Keratinocyte (primary cell): Measurements from ENCODE around the gene GRHL3. TPM values are rescaled to one million over a fixed set of nuclear protein-coding genes. Genes with fewer than 3 reads are reported as not detected.

ENCODE experiments used
- DNase-seq: peaks from one replicate; pipeline ENCODE4 v3.0.0-alpha.2; 2011; ENCODE audit warnings: low read depth, missing footprints, low spot score
- FAIRE-seq: peaks from 2 replicates; lab custom pipeline; 2011; peaks lifted over from hg19 to GRCh38; lab: Jason Lieb, UNC
- H2AFZ ChIP-seq: 2 replicates; pipeline ENCODE4 v1.6.0; 2012; ENCODE audit warnings: low read length, control low read depth, inconsistent platforms; ENCODE audit not compliant: control insufficient read depth
- H3K27ac ChIP-seq: 2 replicates; pipeline ENCODE4 v1.5.1; 2011; ENCODE audit warnings: low read length; ENCODE audit not compliant: control insufficient read depth, insufficient read depth
- H3K27me3 ChIP-seq: 3 replicates; pipeline ENCODE4 v1.6.0; 2011; ENCODE audit warnings: low read length; ENCODE audit not compliant: control insufficient read depth, insufficient read depth; ENCODE audit errors: extremely low read depth
- H3K36me3 ChIP-seq, 2 experiments: 2 replicates in 1 of 2; 3 replicates in 1 of 2; pipeline ENCODE4 v1.5.1; 2011; ENCODE audit warnings: low read length in 2 of 2, mild to moderate bottlenecking in 1 of 2; ENCODE audit not compliant: control insufficient read depth in 2 of 2, insufficient read depth in 2 of 2; ENCODE audit errors: extremely low read depth in 1 of 2
- H3K4me1 ChIP-seq: 3 replicates; pipeline ENCODE4 v1.5.1; 2011; ENCODE audit warnings: low read length; ENCODE audit not compliant: control insufficient read depth, insufficient read depth; ENCODE audit errors: extremely low read depth
- H3K4me2 ChIP-seq: 3 replicates; pipeline ENCODE4 v1.6.0; 2011; ENCODE audit warnings: low read depth, low read length; ENCODE audit not compliant: control insufficient read depth, insufficient read depth; ENCODE audit errors: extremely low read depth
- H3K4me3 ChIP-seq, 3 experiments: fragments of 200-600 bp in 1 of 3; sonication (generic) in 1 of 3; 2 replicates in 2 of 3; 3 replicates in 1 of 3; pipeline ENCODE4 v1.5.1; 2011 to 2016; ENCODE audit warnings: low read length in 3 of 3, mild to moderate bottlenecking in 3 of 3, control low read depth in 2 of 3, inconsistent platforms in 1 of 3, low read depth in 1 of 3, mixed read lengths in 1 of 3, mixed run types in 1 of 3, moderate library complexity in 1 of 3; ENCODE audit not compliant: control insufficient read depth in 2 of 3, insufficient read depth in 2 of 3; ENCODE audit errors: extremely low read depth in 1 of 3
- H3K79me2 ChIP-seq: 2 replicates; pipeline ENCODE4 v1.6.0; 2012; ENCODE audit warnings: low read length; ENCODE audit not compliant: control insufficient read depth, insufficient read depth
- H3K9ac ChIP-seq: 3 replicates; pipeline ENCODE4 v1.6.0; 2011; ENCODE audit warnings: low read length; ENCODE audit not compliant: control insufficient read depth, insufficient read depth; ENCODE audit errors: extremely low read depth
- H3K9me1 ChIP-seq: 3 replicates; pipeline ENCODE4 v1.6.0; 2011; ENCODE audit warnings: low read length; ENCODE audit not compliant: control insufficient read depth, insufficient read depth; ENCODE audit errors: extremely low read depth
- H3K9me3 ChIP-seq: 2 replicates; pipeline ENCODE4 v1.5.1; 2012; ENCODE audit warnings: low read depth, low read length; ENCODE audit not compliant: control insufficient read depth
- H4K20me1 ChIP-seq: 3 replicates; pipeline ENCODE4 v1.6.0; 2011; ENCODE audit warnings: low read length; ENCODE audit not compliant: control insufficient read depth, insufficient read depth; ENCODE audit errors: extremely low read depth
- EZH2 ChIP-seq: IDR thresholded peaks from one replicate; pipeline ENCODE4 v1.6.1; 2012; ENCODE audit warnings: inconsistent platforms, mild to moderate bottlenecking, low read length, moderate library complexity
- dilution Hi-C: fragments of 300-500 bp; cut with MboI; formaldehyde crosslinking; loops from one replicate; pipeline ENCODE4 v1.7.0; 2020; ENCODE audit warnings: low sequenced_read_pairs; ENCODE audit not compliant: extremely low pct_ligation_motif_present
- polyA plus RNA-seq, 5 experiments: library from polyadenylated mRNA; depleted of rRNA in 3 of 5; stranded (reverse) in 3 of 5; stranded (forward) in 1 of 5; unstranded in 1 of 5; fragments of >200 nt; gene quantifications; 1 replicate in 1 of 5; 2 replicates in 3 of 5; 3 replicates in 1 of 5; pipeline versions ENCODE4 v1.2.1 to v1.2.3, GENCODE V29; 2011 to 2012; ENCODE audit warnings: missing spikeins in 2 of 5, low read depth in 1 of 5, low replicate concordance in 1 of 5
- TF ChIP-seq, protein P1 (sequence below), 3 experiments: IDR thresholded peaks in 1 of 3; conservative IDR thresholded peaks in 1 of 3; optimal IDR thresholded peaks in 1 of 3; 2 replicates in 2 of 3; 3 replicates in 1 of 3; pipeline versions ENCODE3 to v1.5.1; 2011; ENCODE audit warnings: low read length in 3 of 3, mild to moderate bottlenecking in 3 of 3, moderate library complexity in 2 of 3, control low read depth in 1 of 3, inconsistent platforms in 1 of 3; ENCODE audit not compliant: insufficient read depth in 2 of 3; ENCODE audit errors: extremely low read depth in 1 of 3

The GRHL3 gene
- polyA plus RNA-seq, 1 donor (not counting 4 experiments of a cell fraction or from before 2014, with no cell fraction given) = 13.0 TPM

DNA sequence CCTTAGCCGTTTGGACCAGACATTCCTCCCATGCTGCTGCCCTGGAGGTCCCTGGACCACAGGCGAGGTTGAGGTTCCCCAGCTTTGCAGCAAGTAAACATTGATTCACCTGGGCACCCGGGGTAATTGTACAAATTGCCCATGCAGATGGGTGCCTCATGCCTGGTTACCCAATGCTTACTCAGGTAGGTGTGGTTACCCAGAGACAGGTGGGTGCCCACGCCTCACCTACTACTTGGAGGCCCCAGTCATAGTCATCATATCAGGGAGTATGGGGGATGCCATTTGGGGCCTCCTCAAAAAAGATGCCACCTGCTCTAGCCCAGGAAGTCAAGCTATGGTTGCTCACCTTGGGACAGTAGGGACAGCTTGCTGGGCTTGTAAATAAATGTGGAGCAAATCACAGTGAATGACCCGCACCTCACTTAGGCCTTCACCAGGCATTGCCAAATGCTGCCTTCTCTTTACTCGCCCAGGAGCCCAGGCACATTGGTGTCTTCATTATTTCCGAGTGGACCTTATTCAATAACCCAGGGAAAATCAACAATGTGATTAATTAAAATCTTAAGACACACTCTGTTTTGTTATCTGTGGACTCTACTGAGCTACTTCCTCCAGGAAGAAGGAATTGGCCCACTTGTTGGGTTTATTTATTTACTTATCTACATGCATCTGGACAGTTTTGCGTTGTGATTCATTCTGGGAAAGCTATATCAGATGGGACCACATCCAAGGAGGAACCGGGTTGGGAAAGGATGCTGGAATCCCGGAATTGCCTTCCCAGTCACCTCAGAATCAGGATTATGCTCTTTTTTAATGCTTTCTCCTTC is 35.6 kb upstream of the GRHL3 start:
- no peak overlapping the region for H2AFZ ChIP-seq

DNA sequence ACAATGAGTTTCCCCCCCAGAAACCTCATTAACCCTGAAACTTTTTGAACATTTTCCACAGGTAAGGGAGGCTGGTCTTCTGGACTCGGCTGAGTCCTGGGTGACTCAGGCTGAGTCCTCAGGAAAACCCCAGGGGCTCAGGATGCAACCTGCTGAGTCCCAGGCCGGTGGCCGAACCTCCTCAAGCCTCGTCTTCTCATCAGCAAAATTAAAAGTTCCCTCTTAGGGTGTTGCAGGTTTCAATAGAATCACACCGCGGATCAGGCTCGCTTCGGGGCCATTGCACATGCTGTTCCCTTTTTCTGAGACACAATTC is 35.0 kb upstream of the GRHL3 start:
- Histone ChIP-seq H3K27me3 (no peaks in the 10 kb centered on the region), H3K9me3 (no peaks in the 10 kb centered on the region), H3K9me1 (peaks cover 4% of the 10 kb centered on the region), H3K79me2 (no peaks in the 10 kb centered on the region), H3K4me1 (peaks cover 49% of the 10 kb centered on the region), H4K20me1 (no peaks in the 10 kb centered on the region), H3K4me3 (no peak overlapping the region), H3K4me2 (peak overlapping the region; percentile 5), H3K27ac (peak overlapping the region; percentile 97), H3K9ac (peak overlapping the region; percentile 81), H2AFZ (no peak overlapping the region), H3K36me3 (no peaks in the 10 kb centered on the region)
- dilution Hi-C loops = no loop called here
- TF ChIP-seq EZH2 = no peak
- TF ChIP-seq, protein P1, sequence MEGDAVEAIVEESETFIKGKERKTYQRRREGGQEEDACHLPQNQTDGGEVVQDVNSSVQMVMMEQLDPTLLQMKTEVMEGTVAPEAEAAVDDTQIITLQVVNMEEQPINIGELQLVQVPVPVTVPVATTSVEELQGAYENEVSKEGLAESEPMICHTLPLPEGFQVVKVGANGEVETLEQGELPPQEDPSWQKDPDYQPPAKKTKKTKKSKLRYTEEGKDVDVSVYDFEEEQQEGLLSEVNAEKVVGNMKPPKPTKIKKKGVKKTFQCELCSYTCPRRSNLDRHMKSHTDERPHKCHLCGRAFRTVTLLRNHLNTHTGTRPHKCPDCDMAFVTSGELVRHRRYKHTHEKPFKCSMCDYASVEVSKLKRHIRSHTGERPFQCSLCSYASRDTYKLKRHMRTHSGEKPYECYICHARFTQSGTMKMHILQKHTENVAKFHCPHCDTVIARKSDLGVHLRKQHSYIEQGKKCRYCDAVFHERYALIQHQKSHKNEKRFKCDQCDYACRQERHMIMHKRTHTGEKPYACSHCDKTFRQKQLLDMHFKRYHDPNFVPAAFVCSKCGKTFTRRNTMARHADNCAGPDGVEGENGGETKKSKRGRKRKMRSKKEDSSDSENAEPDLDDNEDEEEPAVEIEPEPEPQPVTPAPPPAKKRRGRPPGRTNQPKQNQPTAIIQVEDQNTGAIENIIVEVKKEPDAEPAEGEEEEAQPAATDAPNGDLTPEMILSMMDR (optimal IDR thresholded peaks at IDR 0.05 in 1 of 3, IDR thresholded peaks at IDR 0.05 in 1 of 3, conservative IDR thresholded peaks at IDR 0.05 in 1 of 3; ENCODE audit: extremely low read depth in 1 of 3, insufficient read depth in 2 of 3, low read length in 3 of 3) = no peak
- DNase-seq = no peak
- no peak for FAIRE-seq

More for the DNA sequence above, 35.6 kb upstream of the GRHL3 start:
- H3K4me1 ChIP-seq = peaks cover 49% of the 10 kb centered on the region
- no peaks in the 10 kb centered on the region for H3K36me3 ChIP-seq
- peak overlapping the region; percentile 97 for H3K27ac ChIP-seq
- TF ChIP-seq EZH2 = no peak
- TF ChIP-seq, protein P1 (optimal IDR thresholded peaks at IDR 0.05 in 1 of 3, IDR thresholded peaks at IDR 0.05 in 1 of 3, conservative IDR thresholded peaks at IDR 0.05 in 1 of 3; ENCODE audit: extremely low read depth in 1 of 3, insufficient read depth in 2 of 3, low read length in 3 of 3) = no peak
- DNase-seq (no peak), FAIRE-seq (peak; percentile 71)
- H4K20me1 ChIP-seq = no peaks in the 10 kb centered on the region
- no peaks in the 10 kb centered on the region for H3K79me2 ChIP-seq
- no peak overlapping the region for H3K4me3 ChIP-seq
- H3K27me3 ChIP-seq = no peaks in the 10 kb centered on the region
- no peaks in the 10 kb centered on the region for H3K9me3 ChIP-seq
- H3K9ac ChIP-seq = peak overlapping the region; percentile 81
- dilution Hi-C loops = no loop called here
- peak overlapping the region; percentile 5 for H3K4me2 ChIP-seq
- peaks cover 4% of the 10 kb centered on the region for H3K9me1 ChIP-seq
